Ovary (tissue), 9 donors: ENCODE results near the gene FCN2. TPM values are rescaled to one million over a fixed set of nuclear protein-coding genes. Genes with fewer than 3 reads are reported as not detected.

Experiments
- DNase-seq, 5 donors: peaks; one replicate each; pipeline ENCODE4 v3.0.0-alpha.2; 2019 to 2020
- H3K27ac ChIP-seq, 2 donors: fragments of 200-600 bp; one replicate each; pipeline versions ENCODE4 v1.5.1 to v1.8.0; 2019 to 2022
- H3K27me3 ChIP-seq: fragments of 200-600 bp; one replicate; pipeline ENCODE4 v1.8.0; 2022
- H3K36me3 ChIP-seq: fragments of 200-600 bp; sonication (generic); one replicate; pipeline ENCODE4 v1.5.1; 2019
- H3K4me1 ChIP-seq: one replicate; pipeline ENCODE4 v1.8.1; 2013; ENCODE audit warnings: mild to moderate bottlenecking, moderate library complexity; ENCODE audit not compliant: insufficient read depth
- H3K4me3 ChIP-seq: fragments of 200-600 bp; sonication (generic); one replicate; pipeline ENCODE4 v1.5.1; 2017
- H3K9me3 ChIP-seq, 2 donors: fragments of 200-600 bp in 1 of 2; sonication (generic) in 1 of 2; one replicate each; pipeline versions ENCODE4 v1.5.1 to v1.8.1; 2013 to 2019; ENCODE audit warnings: mild to moderate bottlenecking in 1 of 2, moderate library complexity in 1 of 2
- EP300 ChIP-seq: sonication (generic); formaldehyde crosslinking; IDR thresholded peaks from one replicate; pipeline ENCODE4 v1.6.1; 2017; ENCODE audit warnings: antibody characterized with exemption
- POLR2A ChIP-seq: fragments of 450-650 bp; IDR thresholded peaks from one replicate; pipeline ENCODE4 v1.6.1; 2017; ENCODE audit warnings: antibody characterized with exemption, mild to moderate bottlenecking, moderate library complexity
- WGBS, 3 donors: extraction: QIAGEN DNeasy Blood & Tissue Kit in 1 of 3; methylation state at CpG; one replicate each; pipeline versions ENCODE4 v1.1.5 to v1.1.7; 2013 to 2017; 5-methylcytosine and 5-hydroxymethylcytosine counted together
- intact Hi-C, 4 donors: fragments of 100-400 bp; cut with DNase I; formaldehyde crosslinking; loops; one replicate each; pipeline versions ENCODE4 v1.11.0 to v1.15.1; 2022 to 2023
- polyA plus RNA-seq, 2 donors: library from polyadenylated mRNA; stranded (reverse); fragments of 200-250 nt in 1 of 2; fragments of 350-450 nt in 1 of 2; fragmentation: Illumina TruSeq in 1 of 2; extraction: RNeasy Lipid Tissue Mini Kit (QIAGEN cat#74804) in 1 of 2; gene quantifications; one replicate each; pipeline ENCODE4 v1.2.3, GENCODE V29; 2013 to 2014
- total RNA-seq, 7 donors: library from RNA; depleted of rRNA in 2 of 7; stranded (reverse); fragments of >200 nt in 2 of 7; fragmentation: NEBNext Ultra II Directional in 3 of 7; extraction: Animal tissue kit (Norgen Biotek cat#: 25700) in 3 of 7; gene quantifications; one replicate each; pipeline versions ENCODE4 v1.1.0 to v1.2.4, GENCODE V29; 2016 to 2023
- TF ChIP-seq, protein P1 (sequence below), 3 donors: fragments of 450-650 bp in 2 of 3; fragments of 200-600 bp in 1 of 3; IDR thresholded peaks; one replicate each; pipeline versions ENCODE4 v1.5.1 to v1.8.0; 2016 to 2022; ENCODE audit warnings: antibody characterized with exemption in 3 of 3, mild to moderate bottlenecking in 1 of 3
- donor health status: DM: no; HTN: no; CAD: no; lungs with moderate emphysema.
- donor health status: DM: no; HTN: no; CAD: no.
- donor health status: Bipolar disorder and iron deficiency.
- donor health status: DM: yes; HTN: yes; CAD: no.
- donor health status: DM: no; HTN: no; CAD: no.
- donor health status: DM: yes; HTN: yes; CAD: no.

Gene FCN2
- total and polyA plus RNA-seq, 9 donors = 0.23 to 1.1 (median 0.33) TPM; not detected in 4

DNA sequence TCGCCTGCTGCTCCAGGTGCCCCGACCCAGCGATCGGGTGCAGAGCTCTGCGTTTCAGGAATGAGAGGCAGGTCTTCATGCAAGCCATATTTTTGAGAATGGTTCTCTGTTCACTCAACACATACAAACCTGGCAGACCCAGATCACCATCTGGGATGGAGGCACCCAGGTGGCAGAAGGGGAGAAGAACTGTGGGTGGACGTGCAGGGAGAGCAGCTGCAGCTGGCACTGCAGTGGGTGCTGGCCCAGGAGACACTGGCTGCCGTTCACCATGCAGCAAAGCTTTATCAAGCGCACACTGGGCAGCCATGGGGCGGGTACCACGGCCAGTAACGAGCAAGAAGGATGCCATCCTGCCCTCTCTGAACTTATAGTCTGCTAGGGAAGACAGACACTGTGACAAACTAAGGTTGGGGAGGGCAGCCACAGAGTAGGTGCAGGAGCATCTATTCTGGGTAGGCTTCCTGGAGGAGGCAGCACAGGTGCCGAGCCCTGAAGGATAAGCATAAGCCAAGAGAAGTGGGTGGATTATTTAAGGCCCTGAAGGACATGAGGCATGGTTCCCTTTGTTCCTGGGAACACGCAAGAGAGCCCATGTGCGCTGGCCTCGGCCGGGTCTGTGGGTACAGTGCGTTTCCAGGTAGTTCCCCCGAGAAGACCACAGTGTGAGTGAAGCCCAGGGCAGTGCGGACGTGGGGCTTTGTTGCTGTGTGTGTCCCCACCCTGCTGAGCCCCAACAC, 46.2 kb upstream of the FCN2 start:
- TF ChIP-seq EP300 = no peak
- TF ChIP-seq POLR2A = no peak
- TF ChIP-seq, protein P1, sequence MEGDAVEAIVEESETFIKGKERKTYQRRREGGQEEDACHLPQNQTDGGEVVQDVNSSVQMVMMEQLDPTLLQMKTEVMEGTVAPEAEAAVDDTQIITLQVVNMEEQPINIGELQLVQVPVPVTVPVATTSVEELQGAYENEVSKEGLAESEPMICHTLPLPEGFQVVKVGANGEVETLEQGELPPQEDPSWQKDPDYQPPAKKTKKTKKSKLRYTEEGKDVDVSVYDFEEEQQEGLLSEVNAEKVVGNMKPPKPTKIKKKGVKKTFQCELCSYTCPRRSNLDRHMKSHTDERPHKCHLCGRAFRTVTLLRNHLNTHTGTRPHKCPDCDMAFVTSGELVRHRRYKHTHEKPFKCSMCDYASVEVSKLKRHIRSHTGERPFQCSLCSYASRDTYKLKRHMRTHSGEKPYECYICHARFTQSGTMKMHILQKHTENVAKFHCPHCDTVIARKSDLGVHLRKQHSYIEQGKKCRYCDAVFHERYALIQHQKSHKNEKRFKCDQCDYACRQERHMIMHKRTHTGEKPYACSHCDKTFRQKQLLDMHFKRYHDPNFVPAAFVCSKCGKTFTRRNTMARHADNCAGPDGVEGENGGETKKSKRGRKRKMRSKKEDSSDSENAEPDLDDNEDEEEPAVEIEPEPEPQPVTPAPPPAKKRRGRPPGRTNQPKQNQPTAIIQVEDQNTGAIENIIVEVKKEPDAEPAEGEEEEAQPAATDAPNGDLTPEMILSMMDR (IDR thresholded peaks at IDR 0.05) = no peak
- H3K4me1 ChIP-seq = no peaks in the 10 kb centered on the region
- no peaks in the 10 kb centered on the region for H3K9me3 ChIP-seq
- DNase-seq = no peak
- H3K36me3 ChIP-seq = no peaks in the 10 kb centered on the region
- H3K27me3 ChIP-seq = no peaks in the 10 kb centered on the region
- H3K27ac ChIP-seq = no peak overlapping the region
- intact Hi-C loops = no loop called here
- 88 to 94% (median 90%) methylated on average over 20 of the region's 20 CpGs for WGBS, 3 donors
- no peak overlapping the region for H3K4me3 ChIP-seq

DNA sequence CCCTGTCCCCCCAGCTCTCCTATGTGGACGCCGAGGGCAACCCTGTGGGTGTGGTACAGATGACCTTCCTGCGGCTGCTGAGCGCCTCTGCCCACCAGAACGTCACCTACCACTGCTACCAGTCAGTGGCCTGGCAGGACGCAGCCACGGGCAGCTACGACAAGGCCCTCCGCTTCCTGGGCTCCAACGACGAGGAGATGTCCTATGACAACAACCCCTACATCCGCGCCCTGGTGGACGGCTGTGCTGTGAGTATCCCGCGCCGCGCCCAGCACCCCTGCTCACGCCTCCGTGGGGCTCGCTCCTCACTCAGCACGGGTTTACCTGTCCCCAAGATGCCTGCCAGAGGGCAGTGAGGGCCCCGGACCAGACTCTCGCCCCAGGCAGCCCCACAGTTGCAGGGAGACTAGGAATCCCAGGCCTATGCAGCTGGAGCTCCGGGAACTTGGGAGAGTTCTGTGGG, 45.6 kb upstream of the FCN2 start:
- no peak for DNase-seq
- no peaks in the 10 kb centered on the region for H3K9me3 ChIP-seq
- H3K36me3 ChIP-seq = no peaks in the 10 kb centered on the region
- no peak overlapping the region for H3K4me3 ChIP-seq
- TF ChIP-seq POLR2A (no peak), EP300 (no peak)
- TF ChIP-seq, protein P1 (IDR thresholded peaks at IDR 0.05) = no peak
- H3K27ac ChIP-seq = no peak overlapping the region
- no peaks in the 10 kb centered on the region for H3K4me1 ChIP-seq
- intact Hi-C loops = no loop called here
- no peaks in the 10 kb centered on the region for H3K27me3 ChIP-seq
- WGBS, 3 donors = 89% methylated on average over 22 to 25 of the region's 25 CpGs

DNA sequence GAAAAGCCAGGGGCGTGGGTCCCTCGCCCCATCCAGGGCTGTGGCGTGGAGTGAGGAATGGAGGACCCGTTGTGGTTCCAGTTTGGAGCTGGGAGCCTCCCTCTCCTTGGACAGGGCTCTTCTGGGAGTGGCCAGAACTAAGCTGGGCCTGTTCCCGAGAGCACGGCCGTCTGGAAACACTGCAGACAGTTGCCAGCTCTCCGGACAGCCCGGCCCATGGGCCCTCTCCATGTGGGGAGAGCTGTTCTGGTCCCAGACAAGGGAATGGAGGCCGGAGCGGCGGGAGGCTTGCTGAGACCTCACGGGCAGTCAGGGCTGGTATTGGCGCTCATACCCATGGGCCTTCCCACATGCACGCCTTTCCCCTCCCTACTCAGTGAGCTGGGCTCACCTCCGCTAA, 45.2 kb upstream of the FCN2 start:
- intact Hi-C loops = no loop called here
- Histone ChIP-seq H3K4me1 (no peaks in the 10 kb centered on the region), H3K27me3 (no peaks in the 10 kb centered on the region), H3K9me3 (no peaks in the 10 kb centered on the region), H3K27ac (no peak overlapping the region), H3K36me3 (no peaks in the 10 kb centered on the region), H3K4me3 (no peak overlapping the region)
- WGBS, 3 donors = 62 to 72% (median 67%) methylated on average over 15 to 16 of the region's 16 CpGs
- DNase-seq = peak in 2 of 5 donors; percentile 50 to 55
- TF ChIP-seq POLR2A (no peak), EP300 (no peak)
- TF ChIP-seq, protein P1 (IDR thresholded peaks at IDR 0.05) = no peak

- no peaks in the 10 kb centered on the region for H3K27me3 ChIP-seq
- DNase-seq = no peak
- H3K4me3 ChIP-seq = no peak overlapping the region
- no peaks in the 10 kb centered on the region for H3K36me3 ChIP-seq
- intact Hi-C loops = no loop called here
- no peaks in the 10 kb centered on the region for H3K9me3 ChIP-seq
- 80 to 82% (median 80%) methylated on average over 13 of the region's 13 CpGs for WGBS, 3 donors
- no peaks in the 10 kb centered on the region for H3K4me1 ChIP-seq
- H3K27ac ChIP-seq = no peak overlapping the region
- TF ChIP-seq POLR2A = no peak
- TF ChIP-seq EP300 = no peak
- TF ChIP-seq, protein P1 (IDR thresholded peaks at IDR 0.05) = no peak
Observed at GRCh38 chr9:134835987-134836386, 44.6 kb upstream of the FCN2 start.
